Measurements from ENCODE around the gene DOCK7. TPM values are rescaled to one million over a fixed set of nuclear protein-coding genes. Genes with fewer than 3 reads are reported as not detected.

DOCK7 gene
- total RNA-seq = 46.0 TPM

DNA sequence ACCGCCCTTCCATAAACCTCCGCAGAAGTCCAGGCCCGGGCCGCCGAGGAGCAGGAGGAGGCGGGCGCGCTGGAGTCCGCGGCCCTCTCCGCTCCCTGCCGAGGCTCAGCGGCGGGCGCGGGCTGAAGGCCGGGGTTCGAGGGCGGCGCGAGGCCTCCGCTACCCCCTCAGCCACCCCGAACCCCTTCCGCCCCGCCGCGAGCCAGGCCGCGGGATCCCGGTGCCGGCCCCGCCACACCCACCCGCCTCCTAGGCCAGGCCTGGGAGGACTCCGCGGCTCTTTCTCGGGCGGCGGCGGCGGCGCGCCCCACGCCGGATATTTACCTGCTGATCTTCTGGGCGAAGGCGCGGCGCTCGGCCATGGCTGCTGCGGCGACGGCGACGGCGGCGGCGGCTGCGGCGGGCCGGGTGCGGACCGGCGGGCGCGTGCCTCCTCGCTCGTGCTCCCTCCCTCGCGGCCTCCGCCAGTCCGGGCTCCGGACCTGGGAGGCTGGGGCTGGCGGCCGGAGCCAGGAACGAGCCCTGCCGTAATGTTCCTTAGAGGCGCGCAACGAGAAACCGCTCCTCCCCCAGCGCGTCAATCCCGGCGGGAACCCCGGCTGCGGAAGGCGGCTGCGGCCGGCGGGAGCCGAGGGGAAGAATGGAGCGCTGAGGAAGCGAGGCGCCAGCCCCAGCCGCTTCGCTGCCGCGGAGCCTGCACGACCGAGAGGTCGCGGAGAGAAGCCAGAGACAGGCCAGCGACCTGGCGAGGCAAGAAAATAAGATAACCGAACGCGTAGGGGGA is at the start of gene DOCK7:
TSS of gene DOCK7 (minus strand) at position 484 of the 784 bp plus-strand sequence. CDS start at position 362, 122 bp downstream.
- peak in 1 of 2 donors; percentile 85 for DNase-seq (ENCODE audit: low spot score in 2 of 2)
- Histone ChIP-seq H3K27ac (peak within 1 kb of the TSS; percentile 89 to 95), H3K4me1 (peaks cover 11 to 37% of the 10 kb centered on the region in 2 donors), H3K4me3 (peak within 1 kb of the TSS; percentile 94 to 96), H3K36me3 (no peaks in the 10 kb centered on the region), H3K9me3 (no peaks in the 10 kb centered on the region), H3K27me3 (no peaks in the 10 kb centered on the region)
- intact Hi-C loops (cut with DNase I) = loop anchor here (1.0 to 5.0 kb wide), 4 partner anchors 39 to 251 kb away; partner anchors contain the start of genes ATG4C and USP1
- TF ChIP-seq, protein P1, sequence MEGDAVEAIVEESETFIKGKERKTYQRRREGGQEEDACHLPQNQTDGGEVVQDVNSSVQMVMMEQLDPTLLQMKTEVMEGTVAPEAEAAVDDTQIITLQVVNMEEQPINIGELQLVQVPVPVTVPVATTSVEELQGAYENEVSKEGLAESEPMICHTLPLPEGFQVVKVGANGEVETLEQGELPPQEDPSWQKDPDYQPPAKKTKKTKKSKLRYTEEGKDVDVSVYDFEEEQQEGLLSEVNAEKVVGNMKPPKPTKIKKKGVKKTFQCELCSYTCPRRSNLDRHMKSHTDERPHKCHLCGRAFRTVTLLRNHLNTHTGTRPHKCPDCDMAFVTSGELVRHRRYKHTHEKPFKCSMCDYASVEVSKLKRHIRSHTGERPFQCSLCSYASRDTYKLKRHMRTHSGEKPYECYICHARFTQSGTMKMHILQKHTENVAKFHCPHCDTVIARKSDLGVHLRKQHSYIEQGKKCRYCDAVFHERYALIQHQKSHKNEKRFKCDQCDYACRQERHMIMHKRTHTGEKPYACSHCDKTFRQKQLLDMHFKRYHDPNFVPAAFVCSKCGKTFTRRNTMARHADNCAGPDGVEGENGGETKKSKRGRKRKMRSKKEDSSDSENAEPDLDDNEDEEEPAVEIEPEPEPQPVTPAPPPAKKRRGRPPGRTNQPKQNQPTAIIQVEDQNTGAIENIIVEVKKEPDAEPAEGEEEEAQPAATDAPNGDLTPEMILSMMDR (IDR thresholded peaks at IDR 0.05) = no peak

GRCh38 chr1:62735491-62736171 is 47.4 kb upstream of the DOCK7 start:
- peaks cover 0 to 5% of the 10 kb centered on the region in 2 donors for H3K4me1 ChIP-seq
- intact Hi-C loops (cut with DNase I) = no loop called here
- TF ChIP-seq, protein P1 (IDR thresholded peaks at IDR 0.05) = no peak

GRCh38 chr1:62732331-62732730 is 44.1 kb upstream of the DOCK7 start:
- intact Hi-C loops (cut with DNase I) = no loop called here
- no peak for DNase-seq (ENCODE audit: low spot score in 2 of 2)
- H3K36me3 ChIP-seq = no peaks in the 10 kb centered on the region
- TF ChIP-seq, protein P1 (IDR thresholded peaks at IDR 0.05) = no peak
- no peak overlapping the region for H3K27ac ChIP-seq
- peaks cover 0 to 12% of the 10 kb centered on the region in 2 donors for H3K4me1 ChIP-seq
- H3K27me3 ChIP-seq = no peaks in the 10 kb centered on the region
- H3K4me3 ChIP-seq = no peak overlapping the region
- no peaks in the 10 kb centered on the region for H3K9me3 ChIP-seq

More at GRCh38 chr1:62735491-62736171, 47.4 kb upstream of the DOCK7 start:
- no peak for DNase-seq (ENCODE audit: low spot score in 2 of 2)
- H3K9me3 ChIP-seq = no peaks in the 10 kb centered on the region
- H3K27me3 ChIP-seq = no peaks in the 10 kb centered on the region
- peak overlapping the region in 1 of 2 donors; percentile 10 for H3K27ac ChIP-seq
- H3K4me3 ChIP-seq = no peak overlapping the region
- no peaks in the 10 kb centered on the region for H3K36me3 ChIP-seq

DNA sequence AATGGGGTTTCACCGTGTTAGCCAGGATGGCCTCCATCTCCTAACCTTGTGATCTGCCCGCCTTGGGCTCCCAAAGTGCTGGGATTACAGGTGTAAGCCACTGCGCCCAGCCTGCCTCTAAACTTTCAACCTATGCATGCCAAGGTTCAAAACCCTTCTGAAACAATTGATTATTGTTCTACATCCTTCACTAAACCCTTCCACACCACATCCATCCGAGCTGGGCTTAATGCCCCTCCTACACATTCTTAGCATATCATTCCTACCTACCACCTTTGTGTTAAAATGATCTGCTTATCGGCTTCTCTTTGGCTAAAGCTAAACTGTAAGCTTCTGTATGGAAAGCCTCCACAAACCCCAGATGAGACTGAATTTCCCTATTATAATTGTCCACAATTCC is 40.8 kb upstream of the DOCK7 start:
- TF ChIP-seq, protein P1 (IDR thresholded peaks at IDR 0.05) = no peak
- no peaks in the 10 kb centered on the region for H3K36me3 ChIP-seq
- intact Hi-C loops (cut with DNase I) = loop anchor here (5.0 kb wide), 1 partner anchor 42 kb away; the partner anchor contains the start of gene DOCK7
- H3K4me1 ChIP-seq = peaks cover 0 to 15% of the 10 kb centered on the region in 2 donors
- H3K27me3 ChIP-seq = no peaks in the 10 kb centered on the region
- no peak overlapping the region for H3K27ac ChIP-seq
- DNase-seq (ENCODE audit: low spot score in 2 of 2) = no peak
- H3K4me3 ChIP-seq = no peak overlapping the region
- H3K9me3 ChIP-seq = no peaks in the 10 kb centered on the region

- Histone ChIP-seq H3K27ac (peak overlapping the region; percentile 29 to 42), H3K4me3 (no peak overlapping the region), H3K4me1 (peaks cover 0 to 16% of the 10 kb centered on the region in 2 donors), H3K36me3 (no peaks in the 10 kb centered on the region), H3K27me3 (no peaks in the 10 kb centered on the region), H3K9me3 (no peaks in the 10 kb centered on the region)
- TF ChIP-seq, protein P1 (IDR thresholded peaks at IDR 0.05) = no peak
- DNase-seq (ENCODE audit: low spot score in 2 of 2) = no peak
- intact Hi-C loops (cut with DNase I) = loop anchor here (5.0 kb wide), 1 partner anchor 41 kb away; the partner anchor contains the start of gene DOCK7
Measured at GRCh38 chr1:62727656-62728407, 39.6 kb upstream of the DOCK7 start.
